Hematopoietic multipotent progenitor cell (in vitro differentiated cells): Measurements from ENCODE around the gene IRS2. TPM values are rescaled to one million over a fixed set of nuclear protein-coding genes. Genes with fewer than 3 reads are reported as not detected.
"Not testable (repeated sequence)": the region's sequence is repeated elsewhere in the genome, so short reads cannot be mapped to it uniquely, and the experiment has no call there.

ENCODE experiments used
- DNase-seq, 3 donors: peaks; one replicate each; pipeline ENCODE4 v3.0.0-alpha.2; 2011 to 2015; ENCODE audit warnings: low read depth in 2 of 3, low spot score in 2 of 3
- total RNA-seq: library from RNA; depleted of rRNA; stranded (reverse); fragments of >200 nt; gene quantifications from one replicate; pipeline ENCODE4 v1.2.3, GENCODE V29; 2012

The IRS2 gene
- total RNA-seq = 9.4 TPM

- peak; percentile 94 to 95 (median 95) for DNase-seq
These were observed at the start of gene IRS2 for GRCh38 chr13:109786457-109787134. Gene IRS2, minus strand, starts transcription at chr13:109786583. Its CDS starts 530 bp downstream, at chr13:109786053.

- DNase-seq = no peak
These were observed 48.8 kb upstream of the IRS2 start for GRCh38 chr13:109834973-109835720.

GRCh38 chr13:109833940-109834339, 47.6 kb upstream of the IRS2 start:
- DNase-seq = no peak

GRCh38 chr13:109833071-109833470, 46.7 kb upstream of the IRS2 start:
- DNase-seq = no peak

- not testable (repeated sequence) for DNase-seq
These were observed 42.4 kb upstream of the IRS2 start for GRCh38 chr13:109828591-109829316.

- not testable (repeated sequence) for DNase-seq
These were observed 36.8 kb upstream of the IRS2 start for GRCh38 chr13:109823201-109823600.

GRCh38 chr13:109821103-109821502, 34.7 kb upstream of the IRS2 start:
- DNase-seq = no peak

GRCh38 chr13:109819874-109820273, 33.5 kb upstream of the IRS2 start:
- no peak for DNase-seq

GRCh38 chr13:109818886-109819285, 32.5 kb upstream of the IRS2 start:
- no peak for DNase-seq

- DNase-seq = no peak
These were observed 31.5 kb upstream of the IRS2 start for GRCh38 chr13:109817591-109818535.

- no peak for DNase-seq
These were observed 30.4 kb upstream of the IRS2 start for GRCh38 chr13:109816808-109817203.

GRCh38 chr13:109816112-109816807, 29.9 kb upstream of the IRS2 start:
- no peak for DNase-seq

- no peak for DNase-seq
These were observed 29.3 kb upstream of the IRS2 start for GRCh38 chr13:109815651-109816050.

GRCh38 chr13:109813663-109814062, 27.3 kb upstream of the IRS2 start:
- DNase-seq = no peak

- no peak for DNase-seq
These were observed 26.0 kb upstream of the IRS2 start for GRCh38 chr13:109812382-109812781.

GRCh38 chr13:109810761-109811510, 24.6 kb upstream of the IRS2 start:
- DNase-seq = no peak

GRCh38 chr13:109809216-109809932, 23.0 kb upstream of the IRS2 start:
- no peak for DNase-seq

- DNase-seq = no peak
These were observed 21.0 kb upstream of the IRS2 start for GRCh38 chr13:109807345-109807744.
